ENCODE results near the gene KRTAP17-1.

DNA sequence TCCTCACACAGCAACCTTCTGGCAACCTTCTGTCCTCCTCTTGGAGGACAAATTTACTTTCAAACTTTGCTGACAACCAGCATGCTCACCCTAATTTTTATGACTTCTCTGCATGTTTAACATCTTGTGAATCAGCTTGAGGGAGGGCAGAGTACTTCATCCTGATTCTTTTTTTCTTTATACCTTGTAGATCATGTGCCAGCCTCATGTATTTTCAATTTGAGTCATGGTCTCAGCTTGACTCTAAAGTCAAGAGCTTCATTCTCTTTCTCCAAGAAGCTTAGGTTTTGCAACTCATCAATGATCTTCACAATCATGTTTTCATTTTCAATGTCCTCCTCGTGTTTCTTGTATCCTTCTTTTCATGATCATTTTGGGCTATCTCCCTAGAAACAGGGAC lies 43.7 kb downstream of the KRTAP17-1 start:
- no peak for TF ChIP-seq POLR2AphosphoS5 (IDR thresholded peaks at IDR 0.05)
- TF ChIP-seq POLR2A (IDR thresholded peaks at IDR 0.05) = no peak
